ENCODE measurements around the gene MAP2K6. TPM values are rescaled to one million over a fixed set of nuclear protein-coding genes. Genes with fewer than 3 reads are reported as not detected.

Gene MAP2K6
- total RNA-seq, 1 donor from 2014 or later: 10.3 TPM

DNA sequence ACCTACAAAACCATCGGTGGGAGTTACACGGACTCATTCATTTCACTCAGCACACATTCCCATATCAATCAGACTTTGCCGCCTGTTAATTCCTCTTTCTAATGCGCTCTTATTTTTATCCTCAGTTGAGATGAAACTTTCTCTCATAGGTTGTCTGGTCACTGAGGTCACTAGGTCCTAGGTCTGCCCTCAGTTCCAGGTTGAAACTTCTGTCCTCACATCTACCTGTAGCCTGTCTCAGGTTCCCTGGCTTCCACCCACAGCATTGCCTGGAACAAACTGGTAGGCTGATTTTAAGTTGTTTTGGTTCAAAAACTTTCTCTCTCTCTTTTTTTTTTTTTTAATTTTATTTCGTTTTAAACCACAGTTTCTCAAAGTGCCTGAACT lies 119.7 kb downstream of the MAP2K6 start:
- intact Hi-C loops (cut with DNase I): no loop called here
- TF ChIP-seq POLR2AphosphoS5 (IDR thresholded peaks at IDR 0.05; ENCODE audit: insufficient read depth in 1 of 2, low read depth in 1 of 2) (no peak), POLR2A (IDR thresholded peaks at IDR 0.05) (no peak)
- TF ChIP-seq, protein P1, sequence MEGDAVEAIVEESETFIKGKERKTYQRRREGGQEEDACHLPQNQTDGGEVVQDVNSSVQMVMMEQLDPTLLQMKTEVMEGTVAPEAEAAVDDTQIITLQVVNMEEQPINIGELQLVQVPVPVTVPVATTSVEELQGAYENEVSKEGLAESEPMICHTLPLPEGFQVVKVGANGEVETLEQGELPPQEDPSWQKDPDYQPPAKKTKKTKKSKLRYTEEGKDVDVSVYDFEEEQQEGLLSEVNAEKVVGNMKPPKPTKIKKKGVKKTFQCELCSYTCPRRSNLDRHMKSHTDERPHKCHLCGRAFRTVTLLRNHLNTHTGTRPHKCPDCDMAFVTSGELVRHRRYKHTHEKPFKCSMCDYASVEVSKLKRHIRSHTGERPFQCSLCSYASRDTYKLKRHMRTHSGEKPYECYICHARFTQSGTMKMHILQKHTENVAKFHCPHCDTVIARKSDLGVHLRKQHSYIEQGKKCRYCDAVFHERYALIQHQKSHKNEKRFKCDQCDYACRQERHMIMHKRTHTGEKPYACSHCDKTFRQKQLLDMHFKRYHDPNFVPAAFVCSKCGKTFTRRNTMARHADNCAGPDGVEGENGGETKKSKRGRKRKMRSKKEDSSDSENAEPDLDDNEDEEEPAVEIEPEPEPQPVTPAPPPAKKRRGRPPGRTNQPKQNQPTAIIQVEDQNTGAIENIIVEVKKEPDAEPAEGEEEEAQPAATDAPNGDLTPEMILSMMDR (IDR thresholded peaks at IDR 0.05): no peak

DNA sequence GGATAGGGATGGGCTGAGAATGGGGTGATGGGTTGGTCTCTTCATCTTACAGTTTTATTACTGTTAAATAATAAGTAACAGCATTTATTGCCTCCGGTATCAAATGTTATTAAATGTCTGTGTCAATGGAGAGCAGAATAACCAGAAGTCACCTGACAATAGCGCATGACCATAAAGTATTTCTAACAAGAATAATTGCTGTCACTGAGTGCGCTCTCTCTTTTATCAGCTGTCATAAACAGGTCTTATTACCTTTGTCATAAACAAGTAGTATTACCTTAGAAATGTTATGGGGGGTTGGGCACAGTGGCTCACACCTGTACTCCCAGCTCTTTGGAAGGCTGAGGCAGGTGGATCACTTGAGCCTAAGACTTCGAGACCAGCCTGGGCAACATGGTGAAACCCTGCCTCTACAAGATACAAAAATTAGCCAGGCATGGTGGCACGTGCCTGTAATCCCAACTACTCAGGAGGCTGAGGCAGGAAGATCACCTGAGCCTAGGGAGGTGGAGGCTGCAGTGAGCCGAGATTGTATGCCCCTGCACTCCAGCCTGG lies 120.6 kb downstream of the MAP2K6 start:
- intact Hi-C loops (cut with DNase I): no loop called here
- peaks cover 0 to 5% of the 10 kb centered on the region in 2 donors for H3K36me3 ChIP-seq
- H3K9me3 ChIP-seq: no peaks in the 10 kb centered on the region
- H3K4me1 ChIP-seq: no peaks in the 10 kb centered on the region
- no peak overlapping the region for H3K27ac ChIP-seq
- TF ChIP-seq, protein P1 (IDR thresholded peaks at IDR 0.05): no peak
- TF ChIP-seq POLR2A (IDR thresholded peaks at IDR 0.05): no peak
- TF ChIP-seq POLR2AphosphoS5 (IDR thresholded peaks at IDR 0.05; ENCODE audit: insufficient read depth in 1 of 2, low read depth in 1 of 2): no peak
- H3K27me3 ChIP-seq: no peaks in the 10 kb centered on the region
- no peak for DNase-seq (ENCODE audit: extremely low spot score in 2 of 2)
- H3K4me3 ChIP-seq: no peak overlapping the region

More for the DNA sequence above, 119.7 kb downstream of the MAP2K6 start:
- H3K27ac ChIP-seq: no peak overlapping the region
- H3K9me3 ChIP-seq: no peaks in the 10 kb centered on the region
- DNase-seq (ENCODE audit: extremely low spot score in 2 of 2): no peak
- H3K4me3 ChIP-seq: no peak overlapping the region
- H3K27me3 ChIP-seq: no peaks in the 10 kb centered on the region
- H3K36me3 ChIP-seq: peaks cover 0 to 5% of the 10 kb centered on the region in 2 donors
- no peaks in the 10 kb centered on the region for H3K4me1 ChIP-seq

DNA sequence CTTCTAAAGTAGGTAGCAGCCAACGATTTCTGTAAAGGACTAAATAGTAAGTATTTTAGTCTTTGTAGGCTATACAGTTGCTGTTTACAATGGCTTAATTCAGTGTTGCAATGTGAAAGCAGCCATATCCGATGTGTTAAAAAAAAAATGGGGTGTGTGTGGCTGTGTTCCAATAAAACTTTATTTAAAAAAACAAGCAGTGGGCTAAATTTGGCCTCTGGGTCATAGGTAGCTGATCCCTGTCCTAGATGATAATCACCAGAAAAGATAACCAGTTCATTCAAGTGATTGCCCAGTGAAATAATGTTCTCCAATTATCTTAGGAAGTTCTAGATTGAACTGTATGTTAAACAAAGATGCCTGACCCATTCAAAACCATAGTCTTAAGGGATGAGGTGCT lies 124.3 kb downstream of the MAP2K6 start:
- DNase-seq (ENCODE audit: extremely low spot score in 2 of 2): no peak
- Histone ChIP-seq H3K4me1 (no peaks in the 10 kb centered on the region), H3K4me3 (no peak overlapping the region), H3K36me3 (peaks cover 0 to 5% of the 10 kb centered on the region in 2 donors), H3K27me3 (no peaks in the 10 kb centered on the region), H3K9me3 (no peaks in the 10 kb centered on the region), H3K27ac (no peak overlapping the region)
- intact Hi-C loops (cut with DNase I): no loop called here
- no peak for TF ChIP-seq POLR2AphosphoS5 (IDR thresholded peaks at IDR 0.05; ENCODE audit: insufficient read depth in 1 of 2, low read depth in 1 of 2)
- TF ChIP-seq POLR2A (IDR thresholded peaks at IDR 0.05): no peak
- TF ChIP-seq, protein P1 (IDR thresholded peaks at IDR 0.05): no peak

DNA sequence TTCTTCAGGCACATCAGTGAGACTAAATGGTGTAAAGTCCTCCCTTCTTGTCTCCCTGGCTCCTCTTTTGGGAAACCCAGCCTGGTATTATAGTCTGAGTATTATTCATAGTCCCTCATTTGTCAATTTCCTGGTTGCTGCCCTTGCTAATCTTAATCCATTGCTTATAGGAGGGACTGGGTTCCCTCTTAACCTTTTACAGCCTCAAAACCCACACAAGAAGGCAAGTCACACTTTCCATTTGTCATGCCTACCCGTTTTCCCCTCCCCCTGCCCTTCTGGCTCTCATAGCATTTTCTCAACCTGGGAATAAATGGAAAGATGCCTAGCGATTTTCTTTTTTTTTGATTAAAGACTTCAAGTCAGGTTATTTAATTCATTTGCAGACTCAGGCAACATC lies 124.8 kb downstream of the MAP2K6 start:
- no peak overlapping the region for H3K27ac ChIP-seq
- H3K36me3 ChIP-seq: peaks cover 0 to 5% of the 10 kb centered on the region in 2 donors
- H3K27me3 ChIP-seq: no peaks in the 10 kb centered on the region
- H3K9me3 ChIP-seq: no peaks in the 10 kb centered on the region
- intact Hi-C loops (cut with DNase I): no loop called here
- TF ChIP-seq, protein P1 (IDR thresholded peaks at IDR 0.05): no peak
- no peak for TF ChIP-seq POLR2A (IDR thresholded peaks at IDR 0.05)
- TF ChIP-seq POLR2AphosphoS5 (IDR thresholded peaks at IDR 0.05; ENCODE audit: insufficient read depth in 1 of 2, low read depth in 1 of 2): no peak
- DNase-seq (ENCODE audit: extremely low spot score in 2 of 2): no peak
- no peaks in the 10 kb centered on the region for H3K4me1 ChIP-seq
- H3K4me3 ChIP-seq: no peak overlapping the region

DNA sequence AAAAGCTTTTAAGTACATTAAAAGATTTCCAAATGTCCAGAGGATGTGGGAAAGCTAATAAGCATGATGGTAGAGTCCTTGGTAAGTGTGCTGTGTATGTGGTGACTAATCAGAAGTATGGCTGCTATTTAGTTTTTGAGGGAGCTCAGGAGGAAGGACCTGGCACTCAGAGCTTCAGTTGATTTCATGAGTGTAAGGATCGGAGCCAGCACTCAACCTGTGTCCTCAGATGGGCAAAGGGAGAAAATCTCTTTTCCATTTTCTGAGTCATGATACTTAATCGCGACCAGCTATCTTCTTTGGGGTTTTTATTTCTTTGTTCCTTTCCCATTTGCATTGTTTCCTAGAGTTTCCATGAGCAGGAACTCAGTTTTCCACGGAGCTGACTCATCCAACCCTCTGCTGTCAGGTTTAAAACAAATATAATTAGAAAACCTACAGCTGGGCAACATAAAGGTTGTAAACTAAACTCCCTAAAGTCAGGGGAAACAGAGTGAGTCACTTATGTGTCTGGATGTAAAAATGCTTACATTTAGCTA lies 125.4 kb downstream of the MAP2K6 start:
- H3K4me3 ChIP-seq: no peak overlapping the region
- TF ChIP-seq POLR2AphosphoS5 (IDR thresholded peaks at IDR 0.05; ENCODE audit: insufficient read depth in 1 of 2, low read depth in 1 of 2) (no peak), POLR2A (IDR thresholded peaks at IDR 0.05) (no peak)
- TF ChIP-seq, protein P1 (IDR thresholded peaks at IDR 0.05): no peak
- no peak for DNase-seq (ENCODE audit: extremely low spot score in 2 of 2)
- no peak overlapping the region for H3K27ac ChIP-seq
- peaks cover 0 to 5% of the 10 kb centered on the region in 2 donors for H3K36me3 ChIP-seq
- no peaks in the 10 kb centered on the region for H3K27me3 ChIP-seq
- H3K9me3 ChIP-seq: no peaks in the 10 kb centered on the region
- intact Hi-C loops (cut with DNase I): no loop called here
- H3K4me1 ChIP-seq: no peaks in the 10 kb centered on the region
